Measurements from ENCODE around the gene MEAF6.

MEAF6 gene

DNA sequence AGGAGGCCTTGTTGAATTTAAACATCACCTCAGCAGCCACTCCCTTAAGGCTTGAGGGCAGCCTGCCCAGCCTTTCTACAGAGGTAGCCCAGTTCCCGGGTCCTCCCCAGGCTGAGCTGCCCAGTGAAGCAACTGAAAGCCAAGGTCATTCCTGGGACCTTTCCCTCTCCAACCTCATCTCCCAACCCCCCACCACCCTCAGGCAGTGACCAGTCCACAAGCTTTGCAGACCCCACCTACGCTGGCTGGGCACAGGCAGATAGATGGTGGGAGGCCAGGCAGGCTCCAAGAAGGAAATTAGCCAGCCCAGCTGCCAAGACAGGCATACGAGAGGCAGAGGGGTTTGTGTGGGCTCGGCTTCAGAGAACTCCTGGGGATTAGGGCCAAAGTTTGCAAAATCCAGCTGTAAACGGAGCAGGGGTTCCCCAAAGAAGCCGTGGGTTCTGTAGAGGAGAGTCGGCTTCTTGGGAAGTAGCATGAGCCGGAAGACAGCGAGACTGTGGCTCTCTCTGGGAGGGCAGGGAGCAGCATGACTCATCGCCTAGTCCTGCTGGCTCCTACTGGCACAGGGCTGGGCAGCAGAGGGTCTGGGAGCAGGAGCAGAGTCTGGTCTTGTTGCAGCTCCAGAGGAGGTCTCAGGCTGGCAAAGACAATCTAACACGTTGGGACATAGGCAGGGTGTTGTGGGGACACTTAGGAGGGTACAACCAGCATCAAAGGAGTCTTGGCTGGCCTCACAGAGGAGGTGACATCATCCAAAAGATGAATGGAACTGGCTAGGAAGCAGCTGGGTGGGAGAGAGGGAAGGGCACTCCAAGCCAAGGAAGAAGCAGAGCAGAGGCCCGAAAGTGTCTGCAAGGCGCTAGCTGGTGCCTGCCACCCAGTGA lies 43.0 kb downstream of the MEAF6 start:
- DNase-seq, result no peak

DNA sequence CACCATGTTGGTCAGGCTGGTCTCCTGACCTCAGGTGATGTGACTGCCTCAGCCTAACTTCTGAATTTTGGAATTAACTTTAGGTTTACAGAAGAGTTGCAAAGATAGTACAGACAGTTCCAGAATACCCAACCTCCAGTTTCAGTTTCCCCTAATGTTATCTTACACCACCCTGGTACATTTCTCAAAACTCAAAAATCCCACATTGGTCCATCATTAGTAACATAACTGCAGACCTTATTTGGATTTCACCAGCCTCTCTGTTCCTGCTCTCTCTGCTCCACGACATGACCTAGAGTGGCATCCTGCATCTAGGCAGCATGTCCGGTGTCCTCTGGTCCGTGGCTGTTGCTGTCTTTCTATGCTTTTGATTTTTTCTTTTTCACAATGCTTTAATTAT lies 45.2 kb downstream of the MEAF6 start:
- no peak for DNase-seq

DNA sequence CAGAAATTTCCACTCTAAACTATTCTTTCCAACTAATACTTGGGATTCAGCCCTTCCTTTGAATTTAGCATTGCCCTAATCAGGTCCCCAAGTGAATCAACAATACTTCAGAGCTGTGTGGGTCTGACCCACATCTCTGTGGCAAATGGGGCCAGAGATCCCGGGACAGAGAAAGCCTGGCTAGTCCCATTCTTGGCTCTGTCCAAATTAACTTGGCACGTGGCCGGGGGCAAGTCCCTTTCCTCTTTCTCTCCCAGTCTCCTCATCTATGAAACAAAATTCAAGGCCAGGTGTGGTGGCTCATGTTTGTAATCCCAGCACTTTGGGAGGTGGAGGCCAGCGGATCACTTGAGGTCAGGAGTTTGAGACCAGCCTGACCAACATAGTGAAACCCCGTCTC lies 46.5 kb downstream of the MEAF6 start:
- no peak for DNase-seq

DNA sequence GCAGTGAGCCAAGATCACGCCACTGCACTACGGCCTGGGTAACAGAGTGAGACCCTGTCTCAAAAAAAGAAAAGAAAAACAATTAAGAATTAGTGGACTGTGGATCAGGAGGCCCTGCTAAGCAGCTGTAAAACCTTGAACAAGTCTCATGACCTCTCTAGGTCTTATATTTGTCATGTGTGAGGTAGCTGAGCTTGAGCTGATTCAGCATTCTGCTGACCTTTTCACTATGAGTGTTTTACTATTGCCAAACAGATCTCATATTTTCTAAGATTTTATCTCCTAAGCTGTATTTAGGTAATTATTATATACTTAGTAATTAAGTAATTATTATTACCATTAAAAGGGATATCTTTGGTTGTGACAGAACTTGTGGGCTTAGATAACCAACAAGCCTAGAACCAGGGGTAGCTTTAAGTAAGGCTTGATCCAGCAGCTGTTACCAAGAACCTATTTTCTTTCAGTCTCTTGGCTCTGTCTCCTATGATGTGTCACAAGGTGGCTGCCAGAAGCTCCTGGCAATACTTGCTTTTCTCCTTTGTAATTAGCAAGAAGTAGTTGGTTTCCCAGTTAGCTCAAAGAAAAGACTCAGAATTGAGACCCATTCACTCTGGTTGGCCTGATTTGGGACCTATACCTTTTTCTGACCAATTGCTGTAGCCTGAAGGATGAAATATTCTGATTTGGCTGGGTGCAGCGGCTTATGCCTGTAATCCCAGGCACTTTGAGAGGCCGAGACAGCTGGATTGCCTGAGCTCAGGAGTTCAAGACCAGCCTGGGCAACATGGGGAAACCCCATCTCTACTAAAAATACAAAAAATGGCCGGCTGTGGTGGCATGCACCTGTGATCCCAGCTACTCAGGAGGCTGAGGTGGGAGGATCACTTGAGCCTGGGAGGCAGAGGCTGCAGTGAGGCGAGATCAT lies 48.7 kb downstream of the MEAF6 start:
- no peak for DNase-seq

DNA sequence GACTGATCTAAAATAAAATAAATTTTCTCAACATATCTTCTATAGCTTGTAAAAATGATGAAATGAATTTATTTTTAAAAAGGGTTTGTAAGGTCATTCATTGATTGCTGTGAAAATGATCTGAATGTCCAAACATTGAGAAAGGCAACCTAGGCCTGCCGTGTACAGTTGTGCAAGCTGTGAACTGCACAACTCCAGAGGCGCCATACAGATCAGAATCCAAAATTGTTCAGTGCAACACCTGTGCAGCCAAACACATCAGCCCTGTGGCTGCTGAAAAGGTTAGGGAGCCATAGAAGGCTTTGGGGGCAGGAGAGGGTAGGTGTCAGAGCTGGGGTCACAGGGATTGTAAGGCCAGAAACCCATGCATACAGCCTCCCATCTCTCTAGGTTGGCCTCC lies 50.1 kb downstream of the MEAF6 start:
- no peak for DNase-seq

DNA sequence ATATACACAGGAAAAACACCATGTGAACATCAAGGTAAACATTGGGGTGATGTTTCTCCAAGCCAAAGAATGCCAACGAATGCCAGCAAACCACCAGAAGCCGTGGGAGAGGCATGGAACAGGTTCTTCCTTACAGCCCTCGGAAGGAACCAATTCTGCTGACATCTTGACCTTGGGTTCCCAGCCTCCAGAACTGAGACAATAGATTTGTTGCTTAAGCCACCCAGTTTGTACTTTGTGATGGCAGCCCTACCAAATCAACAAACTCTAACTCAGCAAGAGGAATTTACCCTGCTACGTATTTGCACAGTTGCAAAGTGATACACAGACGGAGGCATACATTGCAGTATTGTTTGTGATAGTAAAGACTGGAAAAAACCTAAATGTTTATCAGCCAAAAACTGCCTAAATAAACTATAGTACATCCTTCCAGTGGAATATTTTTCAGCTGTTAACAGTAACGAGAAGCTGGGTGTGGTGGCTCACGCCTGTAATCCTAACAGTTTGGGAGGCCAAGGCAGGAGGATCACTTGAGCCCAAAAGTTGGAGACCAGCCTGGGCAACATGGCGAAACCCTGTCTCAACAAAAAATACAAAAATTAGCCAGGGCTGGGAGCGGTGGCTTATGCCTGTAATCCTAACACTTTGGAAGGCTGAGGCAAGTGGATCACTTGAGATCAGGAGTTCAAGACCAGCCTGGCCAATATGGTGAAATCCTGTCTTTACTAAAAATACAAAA lies 52.7 kb downstream of the MEAF6 start:
- no peak for DNase-seq

DNA sequence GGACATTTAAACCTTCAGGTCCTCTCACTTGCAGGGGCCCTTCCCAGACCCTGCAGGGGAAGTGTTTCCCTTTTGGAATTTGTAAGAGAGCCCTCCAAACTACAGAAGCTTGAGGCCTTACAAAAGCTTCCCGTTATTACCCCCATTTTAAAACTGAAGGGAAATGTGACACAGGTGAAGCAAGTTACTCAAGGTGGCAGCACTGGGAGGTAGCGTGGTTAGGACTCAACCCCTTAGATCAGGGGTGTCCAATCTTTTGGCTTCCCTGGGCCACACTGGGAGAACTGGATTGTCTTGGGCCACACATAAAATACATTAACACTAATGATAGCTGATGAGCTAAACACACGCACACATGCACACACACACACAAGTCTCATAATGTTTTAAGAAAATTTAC lies 56.0 kb downstream of the MEAF6 start:
- no peak for DNase-seq

DNA sequence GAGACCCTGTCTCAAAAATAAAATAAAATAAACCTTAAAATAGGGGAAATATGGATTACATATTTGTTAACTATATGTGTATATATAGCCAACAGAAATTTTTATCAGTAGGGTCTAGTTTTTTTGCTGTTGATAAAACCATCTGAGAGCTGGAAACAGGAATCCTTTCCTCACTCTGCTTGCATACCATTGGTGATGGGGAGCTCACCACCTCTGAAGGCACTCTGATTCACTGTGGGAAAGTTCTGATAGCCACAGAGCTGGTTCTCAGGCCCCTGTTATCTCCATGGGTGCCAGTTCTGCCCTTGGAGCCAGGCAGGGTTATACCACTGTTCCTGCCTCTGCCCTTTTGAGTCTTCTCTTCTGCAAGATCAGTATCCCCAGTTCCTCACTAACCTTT lies 58.0 kb downstream of the MEAF6 start:
- no peak for DNase-seq

DNA sequence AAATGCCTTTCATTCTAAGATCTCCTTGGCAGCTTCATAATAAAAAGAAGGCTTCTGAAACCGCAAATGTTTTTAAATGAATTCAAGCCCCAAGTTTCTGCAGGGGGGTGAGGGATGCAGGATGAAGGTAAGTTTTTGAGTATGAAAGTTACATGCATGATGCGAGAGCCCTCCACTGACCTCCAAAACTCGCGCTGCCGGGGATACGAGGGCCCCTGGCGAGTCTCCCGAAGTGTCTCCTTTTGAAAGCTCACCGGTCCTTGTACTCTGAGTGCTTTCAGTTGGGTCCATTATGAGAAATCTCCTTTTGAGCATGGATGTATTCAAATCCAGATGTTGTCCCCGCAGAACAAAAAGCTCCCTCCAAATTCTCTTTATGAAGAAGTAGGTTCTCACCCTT lies 59.0 kb downstream of the MEAF6 start:
- no peak for DNase-seq

DNA sequence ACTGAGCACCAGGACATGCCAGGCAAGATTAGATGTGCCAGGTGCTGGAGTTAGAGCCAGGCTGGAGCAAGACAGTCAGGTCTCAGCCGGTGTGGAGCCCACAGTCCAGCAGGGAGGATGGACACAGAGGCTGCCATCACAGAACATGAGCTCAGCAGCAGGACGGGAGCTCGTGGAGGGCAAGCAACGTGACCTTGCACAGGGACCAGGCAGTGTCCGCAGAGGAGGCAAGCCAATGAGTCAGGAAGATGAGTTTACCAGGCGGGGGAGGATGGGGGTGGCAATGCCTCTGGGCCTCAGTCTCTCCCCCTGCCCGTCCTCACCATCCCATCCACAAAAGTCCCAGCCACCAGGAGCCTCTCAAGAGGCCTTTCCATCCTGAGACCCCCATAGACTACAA lies 60.9 kb downstream of the MEAF6 start:
- no peak for DNase-seq

DNA sequence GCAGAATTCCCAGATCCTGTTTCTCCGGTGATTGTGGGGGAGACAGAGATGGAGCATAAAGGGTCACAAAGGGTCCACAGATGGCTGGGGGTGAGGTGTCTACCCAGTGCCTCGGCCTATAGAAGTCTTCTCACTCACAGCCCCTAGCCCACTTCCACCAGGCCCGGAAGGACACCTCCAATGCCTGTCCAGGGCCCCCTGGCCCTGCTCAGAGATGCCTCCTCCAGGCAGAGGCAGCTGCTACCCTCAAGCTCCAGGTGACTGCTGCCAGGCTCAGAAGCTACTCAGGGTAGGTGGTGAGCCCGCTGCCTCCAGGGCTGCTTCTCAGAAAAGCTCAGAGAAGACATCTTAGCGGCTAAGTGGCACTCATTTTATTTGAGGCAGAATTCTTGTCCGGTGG lies 62.1 kb downstream of the MEAF6 start:
- no peak for DNase-seq

DNA sequence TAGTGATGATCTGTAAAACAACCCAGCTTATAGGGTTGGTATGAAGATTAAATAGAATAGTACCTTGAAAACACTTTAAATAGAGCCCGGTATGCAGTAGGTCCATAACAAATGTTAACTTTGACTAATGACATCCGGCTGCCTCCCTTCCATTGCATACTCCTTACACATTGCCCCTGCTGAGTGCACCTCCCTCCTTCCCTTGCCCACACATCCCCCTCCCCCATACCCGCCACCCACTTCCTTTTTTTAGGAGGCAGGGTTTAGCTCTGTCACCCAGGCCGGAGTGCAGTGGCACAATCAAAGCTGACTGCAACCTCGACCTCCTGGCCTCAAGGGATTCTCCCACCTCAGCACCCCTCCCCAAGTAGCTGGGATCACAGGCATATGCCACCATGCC lies 64.6 kb downstream of the MEAF6 start:
- DNase-seq, result no peak

DNA sequence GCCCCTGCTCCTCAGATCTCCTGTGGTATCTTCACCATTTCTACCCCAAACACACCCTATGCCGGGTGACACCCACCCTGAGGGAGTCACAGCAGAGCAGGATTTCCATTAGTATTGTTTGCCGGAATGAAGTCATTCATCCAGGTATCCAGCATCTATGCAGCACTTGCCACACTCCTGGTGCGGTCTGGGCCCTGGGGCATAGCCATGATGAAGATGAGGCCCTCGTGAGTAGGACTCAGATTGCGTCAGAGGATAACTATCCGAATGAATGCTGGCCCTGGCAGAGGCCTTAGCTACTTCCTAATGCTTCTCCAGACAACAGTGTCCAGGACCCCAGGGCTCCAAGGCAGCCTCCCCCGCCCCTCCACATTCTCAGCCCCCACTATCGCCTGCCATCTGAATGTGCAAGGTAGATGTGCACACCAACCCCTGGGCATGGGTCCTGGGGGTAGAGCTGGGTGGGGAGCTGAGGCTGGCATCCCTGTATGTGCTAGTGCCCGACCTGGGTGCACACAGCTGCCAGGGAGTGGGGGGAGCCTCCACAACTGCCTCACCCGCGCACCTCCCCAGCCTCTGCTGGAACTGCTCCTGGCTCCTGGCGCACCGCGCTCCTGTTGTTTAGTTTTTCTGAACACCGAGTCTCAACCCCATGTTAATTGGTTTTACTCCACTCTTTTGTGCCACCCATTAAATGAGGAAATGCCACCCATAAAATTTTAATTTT lies 65.7 kb downstream of the MEAF6 start:
- no peak for DNase-seq

DNA sequence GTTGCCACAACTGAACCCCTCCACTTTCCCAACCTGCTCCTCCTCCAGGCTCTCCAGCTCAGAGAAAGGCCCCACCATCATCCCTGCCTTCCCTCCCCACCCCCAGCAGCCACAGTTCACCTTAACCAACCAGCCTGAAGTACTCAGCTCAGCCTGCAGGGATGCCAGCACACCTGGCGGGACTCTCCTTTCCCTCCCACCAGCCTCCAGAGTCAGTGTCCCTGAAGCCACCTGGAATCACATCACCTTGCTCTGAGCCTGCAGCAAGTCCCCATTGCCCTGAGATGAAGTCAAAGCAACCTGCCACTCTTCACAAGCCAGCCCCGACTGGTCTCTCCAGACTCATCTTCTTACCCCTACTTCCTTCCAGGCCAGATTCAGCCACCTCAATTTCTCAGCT lies 66.4 kb downstream of the MEAF6 start:
- DNase-seq, result no peak

DNA sequence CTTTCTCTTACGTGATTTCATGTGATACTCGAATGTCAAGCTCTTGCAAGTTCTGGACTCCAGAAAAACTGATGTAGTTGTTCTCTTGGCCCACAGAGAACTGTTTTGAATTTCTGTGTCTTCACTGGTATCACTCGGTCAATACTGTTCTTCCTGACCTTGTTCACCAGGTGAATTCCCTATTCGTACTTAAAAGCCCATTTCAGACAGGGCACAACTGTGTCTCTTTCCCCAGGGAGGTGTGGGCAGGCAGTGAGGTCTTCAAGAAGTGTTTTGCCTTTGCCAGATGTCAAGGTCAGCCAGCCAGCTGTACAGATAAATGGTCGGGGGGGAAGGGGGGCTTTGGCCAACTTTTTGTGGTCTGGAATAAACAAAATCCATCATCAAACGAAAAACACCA lies 67.7 kb downstream of the MEAF6 start:
- DNase-seq, result no peak

DNA sequence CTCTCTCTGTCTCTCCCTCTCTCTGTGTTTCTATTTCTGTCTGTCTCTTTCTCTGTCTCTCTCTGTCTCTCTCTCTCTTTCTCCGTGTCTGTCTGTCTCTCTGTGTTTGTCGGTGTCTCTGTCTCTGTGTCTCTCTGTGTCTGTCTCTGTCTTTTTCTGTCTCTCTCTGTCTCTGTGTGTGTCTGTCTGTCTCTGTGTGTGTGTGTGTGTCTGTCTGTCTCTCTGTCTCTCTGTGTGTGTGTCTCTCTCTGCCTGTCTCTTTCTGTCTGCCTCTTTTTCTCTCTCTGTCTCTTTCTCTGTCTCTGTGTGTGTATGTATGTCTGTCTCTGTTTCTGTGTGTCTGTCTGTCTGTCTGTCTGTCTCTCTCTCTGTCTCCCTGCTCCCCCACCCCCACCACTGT lies 71.9 kb downstream of the MEAF6 start:
- no peak for DNase-seq

Data from cortex of kidney (tissue), 1 donor.